Glomerular endothelial cell (primary cell): ENCODE measurements around the gene COIL. TPM values are rescaled to one million over a fixed set of nuclear protein-coding genes. Genes with fewer than 3 reads are reported as not detected.
A peak's percentile ranks its signal among the peaks of the same experiment; 100 is the strongest.
"Not testable (repeated sequence)": the region's sequence is repeated elsewhere in the genome, so short reads cannot be mapped to it uniquely, and the experiment has no call there.

Experiments
- DNase-seq: peaks from one replicate; pipeline ENCODE4 v3.0.0-alpha.2; 2011; ENCODE audit warnings: low read depth, low spot score; ENCODE audit errors: extremely low read depth
- total RNA-seq: library from RNA; depleted of rRNA; stranded (reverse); fragments of >200 nt; gene quantifications from 2 replicates; pipeline ENCODE4 v1.2.3, GENCODE V29; 2015

COIL gene
- total RNA-seq, 1 donor from 2014 or later: 15.3 TPM

DNA sequence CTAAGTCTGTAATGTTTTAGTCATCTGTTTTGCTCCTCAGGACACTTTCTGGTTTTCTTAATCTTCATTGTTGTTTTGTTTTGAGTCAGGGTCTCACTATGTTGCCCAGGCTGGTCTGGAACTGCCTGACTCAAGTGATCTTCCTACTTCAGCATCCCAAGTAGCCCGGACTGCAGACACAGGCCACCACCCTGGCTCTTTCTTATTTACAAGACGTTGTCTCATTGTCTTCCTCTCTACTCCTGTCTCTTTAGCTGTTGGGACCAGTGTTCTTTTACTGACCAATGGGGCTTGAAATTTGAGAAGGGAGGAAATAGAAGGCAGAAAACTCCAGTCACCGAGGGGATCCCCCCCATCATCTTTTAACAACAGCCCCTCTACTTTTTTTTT is 18.2 kb upstream of the COIL start:
- DNase-seq: no peak

DNA sequence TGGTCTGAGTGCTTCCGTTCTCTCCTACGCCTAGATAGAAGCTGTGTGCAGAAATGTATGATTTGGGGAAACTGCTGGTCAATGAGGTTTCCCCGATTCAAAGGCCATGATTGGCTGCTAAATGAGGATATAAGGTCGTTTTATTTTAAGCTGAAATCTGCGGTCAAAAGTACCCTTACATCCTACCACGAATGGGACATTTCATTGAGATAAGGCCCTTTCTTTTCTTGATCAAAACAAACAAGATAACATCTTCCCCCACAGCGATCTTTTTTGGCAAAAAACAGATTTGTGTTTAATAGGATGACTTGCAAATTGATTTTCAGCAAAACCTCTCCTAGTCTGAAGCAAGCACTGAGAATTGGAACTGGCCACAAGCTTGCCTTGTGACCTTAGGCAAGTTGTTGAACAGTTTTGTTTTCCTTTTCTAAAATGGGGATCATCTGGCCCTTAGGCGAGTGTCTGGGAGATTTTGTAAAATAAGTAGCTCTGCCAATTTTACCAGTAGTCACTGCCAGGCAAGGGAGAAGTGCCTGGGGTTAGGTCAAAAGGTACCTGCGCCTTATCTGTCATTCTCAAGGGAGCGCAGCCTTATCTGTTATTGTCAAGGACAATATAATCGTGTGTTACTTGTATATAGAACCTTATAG is 17.7 kb upstream of the COIL start:
- DNase-seq: no peak

- peak; percentile 36 for DNase-seq
Measured at GRCh38 chr17:56977673-56978395, 17.0 kb upstream of the COIL start, which contains the start of gene SCPEP1. Gene SCPEP1 (plus strand): TSS chr17:56978131. CDS start chr17:56978160, 29 bp downstream.

DNA sequence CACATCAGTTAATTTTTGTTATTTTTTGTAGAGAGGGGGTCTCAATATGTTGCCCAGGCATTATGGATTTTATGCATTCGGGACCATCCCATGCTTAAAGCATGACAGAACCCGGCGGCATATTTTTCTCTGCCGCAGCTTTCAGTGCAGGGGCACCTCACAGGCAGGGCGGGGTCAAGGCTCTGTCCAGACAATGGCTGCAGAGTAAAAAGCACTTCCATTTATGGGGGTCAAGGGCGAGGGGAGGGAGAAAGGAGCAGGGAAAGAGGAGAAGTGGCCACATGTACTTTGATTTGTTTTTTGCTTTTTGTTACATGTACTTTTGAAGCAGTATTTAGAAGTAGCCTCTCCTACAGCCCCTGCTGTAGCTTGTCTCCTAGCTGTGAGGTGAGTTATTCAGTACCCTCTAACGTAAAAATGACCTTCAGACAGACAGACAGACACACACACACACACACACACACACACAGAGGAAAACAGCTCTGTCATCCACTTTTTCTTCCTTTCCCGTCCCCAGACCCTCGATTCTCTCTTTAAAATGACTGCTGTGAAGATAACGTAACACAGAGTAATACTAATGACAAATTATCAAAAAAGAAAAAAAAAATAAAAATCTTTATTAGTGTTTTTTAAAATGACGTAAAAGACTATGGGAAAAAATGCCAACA is 16.2 kb upstream of the COIL start:
- DNase-seq: no peak

- DNase-seq: no peak
Measured at GRCh38 chr17:56975656-56976055, 14.8 kb upstream of the COIL start.

DNA sequence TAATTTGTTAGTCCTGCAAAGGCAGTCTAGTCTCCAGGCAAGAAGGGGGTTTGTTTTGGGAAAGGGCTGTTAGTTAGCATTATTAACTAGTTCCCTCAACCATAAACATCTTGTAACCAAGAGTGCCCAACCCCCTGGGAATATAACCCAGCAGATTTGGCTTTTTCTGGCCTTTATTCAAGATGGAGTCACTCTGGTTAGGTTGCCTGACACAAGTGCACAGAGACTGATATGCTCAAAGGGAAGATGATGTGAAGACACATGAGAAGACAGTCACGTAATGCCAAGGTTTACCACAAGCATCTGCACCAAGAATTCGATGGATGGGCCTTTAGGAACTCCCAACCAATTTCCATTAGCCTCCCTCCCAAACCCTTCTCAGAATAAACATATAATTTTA is 13.2 kb upstream of the COIL start:
- DNase-seq: no peak

DNA sequence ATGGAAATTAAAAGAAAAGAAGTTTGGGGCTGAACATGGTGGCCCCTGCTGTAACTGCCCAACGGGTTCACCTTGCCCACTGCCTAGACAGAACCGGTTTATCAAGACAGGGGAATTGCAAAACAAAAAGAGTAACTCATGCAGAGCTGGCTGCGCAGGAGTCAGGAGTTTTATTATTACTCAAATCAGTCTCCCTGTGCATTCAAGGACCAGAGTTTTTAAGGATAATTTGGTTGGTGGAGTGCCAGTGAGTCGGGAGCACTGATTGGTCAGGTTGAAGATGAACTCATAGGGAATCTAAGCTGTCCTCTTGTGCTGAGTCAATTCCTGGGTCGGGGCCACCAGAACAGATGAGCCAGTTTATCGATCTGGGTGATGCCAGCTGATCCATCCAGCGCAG is 12.7 kb upstream of the COIL start:
- DNase-seq: no peak

DNA sequence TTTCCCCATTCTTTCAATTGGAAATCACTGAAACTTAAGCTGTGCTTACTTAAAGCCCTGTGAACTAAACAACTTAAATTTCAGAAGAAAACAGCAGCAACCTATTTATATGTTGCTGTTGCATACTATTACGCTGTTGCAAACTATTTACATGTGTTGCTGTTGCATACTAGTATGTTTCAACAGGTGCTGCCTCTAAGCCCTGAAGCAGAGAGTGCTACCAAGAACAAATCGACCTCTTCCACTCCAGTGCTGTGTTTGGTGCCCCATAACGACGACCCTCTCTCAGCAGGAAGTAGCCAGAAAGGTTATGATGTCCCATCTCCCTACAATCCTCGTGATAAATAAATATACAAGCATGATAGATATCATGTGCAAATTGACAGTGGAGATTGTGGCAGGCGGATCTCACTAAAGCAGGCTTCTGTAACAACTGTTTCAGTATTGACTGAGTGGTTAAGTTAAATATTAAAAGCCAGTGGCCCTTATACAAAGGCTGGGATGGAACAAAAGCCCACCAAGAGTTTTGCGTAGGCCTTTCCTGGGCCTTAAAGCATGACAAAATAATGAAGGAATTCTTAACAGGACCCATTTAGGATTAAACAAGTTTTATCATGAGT is 11.4 kb upstream of the COIL start:
- DNase-seq: no peak

GRCh38 chr17:56970974-56971373 is 10.1 kb upstream of the COIL start:
- DNase-seq: no peak

DNA sequence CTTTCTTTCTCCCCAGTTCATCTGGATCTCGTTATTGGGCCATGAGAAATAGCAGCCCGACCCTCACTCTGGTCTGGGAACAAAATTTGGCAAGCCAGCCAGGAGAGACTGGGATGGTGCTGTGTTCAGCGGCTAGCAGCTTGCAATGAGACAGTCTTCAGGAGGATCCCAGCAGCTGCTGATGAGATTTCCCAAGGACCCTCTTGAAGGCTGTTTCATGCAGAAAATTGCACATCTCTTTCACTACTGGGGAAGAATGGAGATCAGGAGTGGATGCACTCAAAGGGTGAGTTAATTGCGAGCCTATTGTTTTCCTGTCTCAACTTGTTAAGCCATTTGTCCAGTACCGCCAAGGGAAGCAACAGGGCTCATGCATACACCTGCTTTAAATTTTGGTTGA is 5.5 kb upstream of the COIL start:
- no peak for DNase-seq

DNA sequence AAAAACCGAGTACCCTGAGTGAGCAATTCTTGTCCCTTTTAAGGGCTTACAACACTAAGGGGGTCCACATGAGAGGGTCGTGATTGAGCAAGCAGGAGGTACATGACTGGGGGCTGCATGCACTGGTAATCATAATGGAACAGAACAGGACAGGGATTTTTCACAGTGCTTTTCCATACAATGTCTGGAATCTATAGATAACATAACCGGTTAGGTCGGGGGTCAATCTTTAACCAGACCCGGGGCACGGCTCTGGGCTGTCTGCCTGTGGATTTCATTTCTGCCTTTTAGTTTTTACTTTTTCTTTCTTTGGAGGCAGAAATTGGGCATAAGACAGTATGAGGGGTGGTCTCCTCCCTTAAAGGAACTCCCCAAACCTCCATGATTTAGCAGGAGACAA is 4.8 kb upstream of the COIL start:
- not testable (repeated sequence) for DNase-seq

DNA sequence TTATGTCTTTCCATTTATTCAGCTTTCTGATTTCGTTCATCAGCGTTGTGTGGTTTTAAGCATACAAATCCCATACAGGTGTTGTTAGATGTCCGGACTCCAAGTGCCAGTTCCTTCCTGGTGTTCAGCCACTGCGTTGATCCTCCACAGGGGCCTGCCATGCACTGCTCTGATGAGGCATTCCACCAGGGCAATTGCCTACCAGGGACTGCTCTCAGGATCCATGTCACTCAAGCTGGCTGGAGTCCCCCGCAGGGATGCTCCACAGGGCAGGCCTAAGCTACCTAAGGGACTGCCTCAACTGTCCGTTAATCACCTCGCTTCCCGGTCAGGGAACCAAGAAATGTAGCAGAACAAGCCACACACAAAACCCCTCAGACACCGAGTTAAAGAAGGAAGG is 4.4 kb upstream of the COIL start:
- DNase-seq: not testable (repeated sequence)

DNA sequence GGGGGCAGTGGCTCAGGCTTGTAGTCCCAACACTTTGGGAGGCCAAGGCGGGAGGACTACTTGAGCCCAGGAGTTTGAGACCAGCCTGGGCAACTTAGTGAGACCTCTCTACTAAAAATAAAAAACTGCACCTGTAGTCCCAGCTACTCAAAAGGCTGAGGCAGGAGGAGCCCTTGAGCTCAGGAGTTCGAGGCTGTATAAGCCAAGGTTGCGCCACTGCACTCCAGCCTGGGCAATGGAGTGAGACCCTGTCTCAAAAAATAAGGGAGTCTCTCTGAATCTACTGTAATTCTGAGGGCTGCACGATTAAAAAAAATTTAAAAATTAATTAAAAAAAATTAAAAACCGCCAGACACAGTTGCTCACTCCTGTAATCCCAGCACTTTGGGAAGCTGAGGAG is 3.9 kb downstream of the COIL start:
- no peak for DNase-seq

DNA sequence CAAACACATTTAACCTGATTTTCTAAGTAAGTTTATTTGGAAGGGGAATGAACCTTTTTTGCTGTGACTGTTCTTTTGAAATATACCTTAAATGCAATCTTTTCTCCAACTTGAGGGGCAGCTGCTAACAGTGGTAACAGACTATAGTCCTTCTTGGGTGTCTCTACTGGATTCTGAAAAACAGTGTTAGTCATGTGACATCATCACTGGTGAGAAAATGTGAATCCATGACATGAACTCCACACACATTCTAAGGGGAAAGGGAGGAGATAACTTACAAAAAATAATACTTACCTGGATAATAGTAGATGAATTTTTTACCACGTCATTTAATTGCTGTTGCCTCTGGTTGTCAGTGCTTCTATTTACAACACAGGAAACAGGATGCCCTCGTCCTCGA is 11.3 kb downstream of the COIL start:
- no peak for DNase-seq

- DNase-seq: no peak
Measured at GRCh38 chr17:56948491-56948890, 12.4 kb downstream of the COIL start.

- DNase-seq: no peak
Measured at GRCh38 chr17:56947741-56948140, 13.1 kb downstream of the COIL start.

- no peak for DNase-seq
Measured at GRCh38 chr17:56945938-56946505, 14.8 kb downstream of the COIL start.

DNA sequence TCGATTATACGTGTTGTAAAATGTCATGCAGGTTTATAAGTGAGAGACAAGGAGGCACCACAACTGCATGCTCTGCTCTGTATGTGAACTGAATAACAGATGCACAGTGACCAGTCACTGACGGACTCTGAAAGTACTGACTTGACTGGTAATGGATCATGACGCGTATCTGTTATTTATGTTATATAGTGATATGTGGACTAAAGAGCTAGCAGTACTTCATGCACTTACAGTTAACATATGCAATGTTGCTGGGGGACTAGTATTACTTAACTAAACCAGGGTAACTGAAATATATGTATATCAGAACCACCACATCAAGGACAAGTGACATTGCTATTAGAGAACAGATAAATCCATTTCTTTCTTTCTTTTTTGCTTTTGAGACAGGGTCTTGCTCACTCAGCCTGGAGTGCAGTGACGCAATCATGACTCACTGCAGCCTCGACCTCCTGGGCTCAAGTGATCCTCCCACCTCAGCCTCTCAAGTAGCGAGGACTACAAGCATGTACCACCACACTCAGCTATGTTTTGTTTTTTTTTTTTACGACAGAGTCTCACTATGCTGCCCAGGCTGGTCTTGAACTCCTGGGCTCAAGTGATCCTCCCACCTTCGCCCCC is 17.2 kb downstream of the COIL start:
- no peak for DNase-seq

DNA sequence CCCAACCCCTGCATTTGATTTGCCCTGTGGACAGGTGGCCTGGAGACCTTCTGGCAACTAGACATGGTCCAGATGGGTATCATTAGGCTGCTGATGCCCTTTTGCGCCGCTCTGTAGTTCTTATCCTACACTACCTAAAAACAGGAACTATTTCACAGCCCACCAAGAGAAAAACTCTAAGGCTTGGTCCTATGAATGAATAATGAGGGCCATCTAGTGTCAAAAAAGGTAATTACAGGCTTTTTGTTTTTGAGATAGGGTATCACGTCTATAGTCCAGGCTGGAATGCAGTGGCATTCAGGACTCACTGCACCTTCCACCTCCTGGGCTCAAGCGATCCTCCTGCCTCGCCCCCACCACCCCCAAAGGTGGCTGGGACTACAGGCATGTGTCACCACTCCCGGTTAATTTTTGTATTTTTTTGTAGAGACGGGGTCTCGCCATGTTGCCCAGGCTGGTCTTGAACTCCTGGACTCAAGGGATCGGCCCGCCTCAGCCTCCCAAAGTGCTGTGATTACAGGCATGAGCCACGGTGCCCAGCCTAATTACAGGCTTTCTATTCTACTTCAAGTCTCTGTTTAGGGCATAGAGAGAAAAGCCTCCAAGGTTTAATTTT is 20.9 kb downstream of the COIL start:
- DNase-seq: peak; percentile 69

GRCh38 chr17:56938206-56938605 is 22.6 kb downstream of the COIL start:
- DNase-seq: not testable (repeated sequence)
